ENCODE data around the gene ATP8A2.

The ATP8A2 gene

DNA sequence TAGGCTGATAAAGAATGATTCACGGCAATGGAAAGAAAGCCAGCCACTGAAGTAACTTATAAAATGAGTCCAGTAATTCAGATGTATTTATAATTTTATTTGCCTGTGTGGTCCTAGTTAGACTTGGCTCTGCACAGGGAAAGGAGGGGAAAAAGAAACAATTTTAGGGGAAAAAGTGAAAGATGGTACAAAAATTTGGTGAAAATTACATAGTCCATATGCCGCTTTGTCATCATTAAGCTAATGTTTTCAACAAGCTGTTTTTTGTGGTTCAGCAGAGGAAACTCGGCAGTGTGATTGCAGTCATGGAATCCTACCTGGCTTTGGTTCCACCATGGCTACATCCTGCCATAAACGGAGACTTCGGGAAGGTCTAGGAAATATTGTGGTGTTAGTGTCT, 301.9 kb downstream of the ATP8A2 start:
- DNase-seq = no peak
- Histone ChIP-seq H3K36me3 (no peaks in the 10 kb centered on the region), H3K4me3 (no peak overlapping the region), H3K27ac (no peak overlapping the region), H3K9me3 (peaks cover 0 to 10% (median 9%) of the 10 kb centered on the region in 3 donors), H3K4me1 (no peaks in the 10 kb centered on the region), H3K27me3 (no peaks in the 10 kb centered on the region)
- intact Hi-C loops (cut with DNase I; ENCODE audit: low total_unique reads) = no loop called here
- TF ChIP-seq, protein P1, sequence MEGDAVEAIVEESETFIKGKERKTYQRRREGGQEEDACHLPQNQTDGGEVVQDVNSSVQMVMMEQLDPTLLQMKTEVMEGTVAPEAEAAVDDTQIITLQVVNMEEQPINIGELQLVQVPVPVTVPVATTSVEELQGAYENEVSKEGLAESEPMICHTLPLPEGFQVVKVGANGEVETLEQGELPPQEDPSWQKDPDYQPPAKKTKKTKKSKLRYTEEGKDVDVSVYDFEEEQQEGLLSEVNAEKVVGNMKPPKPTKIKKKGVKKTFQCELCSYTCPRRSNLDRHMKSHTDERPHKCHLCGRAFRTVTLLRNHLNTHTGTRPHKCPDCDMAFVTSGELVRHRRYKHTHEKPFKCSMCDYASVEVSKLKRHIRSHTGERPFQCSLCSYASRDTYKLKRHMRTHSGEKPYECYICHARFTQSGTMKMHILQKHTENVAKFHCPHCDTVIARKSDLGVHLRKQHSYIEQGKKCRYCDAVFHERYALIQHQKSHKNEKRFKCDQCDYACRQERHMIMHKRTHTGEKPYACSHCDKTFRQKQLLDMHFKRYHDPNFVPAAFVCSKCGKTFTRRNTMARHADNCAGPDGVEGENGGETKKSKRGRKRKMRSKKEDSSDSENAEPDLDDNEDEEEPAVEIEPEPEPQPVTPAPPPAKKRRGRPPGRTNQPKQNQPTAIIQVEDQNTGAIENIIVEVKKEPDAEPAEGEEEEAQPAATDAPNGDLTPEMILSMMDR (IDR thresholded peaks at IDR 0.05) = no peak

DNA sequence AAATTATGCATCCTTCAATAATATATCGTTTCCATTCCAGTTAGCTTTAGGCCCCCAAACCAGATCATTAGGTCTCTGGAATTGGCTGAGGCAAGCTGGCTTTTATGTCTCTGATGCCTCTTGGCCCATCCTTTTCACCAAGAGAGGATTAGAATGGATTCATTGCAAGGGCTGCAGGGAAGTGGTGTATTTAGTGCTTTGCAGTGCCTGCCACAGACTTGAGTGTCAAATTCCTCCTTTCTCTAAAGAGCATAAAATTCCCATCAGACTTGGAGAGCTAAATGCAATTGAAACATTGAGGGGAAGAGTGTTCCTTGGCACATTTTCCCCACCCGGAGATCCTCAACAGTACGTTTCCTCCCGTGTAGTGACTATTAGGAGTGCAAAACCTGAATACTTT, 302.6 kb downstream of the ATP8A2 start:
- no peak for DNase-seq
- TF ChIP-seq, protein P1 (IDR thresholded peaks at IDR 0.05) = no peak
- no peak overlapping the region for H3K4me3 ChIP-seq
- H3K4me1 ChIP-seq = no peaks in the 10 kb centered on the region
- no peaks in the 10 kb centered on the region for H3K36me3 ChIP-seq
- peaks cover 0 to 6% (median 4%) of the 10 kb centered on the region in 3 donors for H3K9me3 ChIP-seq
- no peak overlapping the region for H3K27ac ChIP-seq
- H3K27me3 ChIP-seq = no peaks in the 10 kb centered on the region
- intact Hi-C loops (cut with DNase I; ENCODE audit: low total_unique reads) = no loop called here

DNA sequence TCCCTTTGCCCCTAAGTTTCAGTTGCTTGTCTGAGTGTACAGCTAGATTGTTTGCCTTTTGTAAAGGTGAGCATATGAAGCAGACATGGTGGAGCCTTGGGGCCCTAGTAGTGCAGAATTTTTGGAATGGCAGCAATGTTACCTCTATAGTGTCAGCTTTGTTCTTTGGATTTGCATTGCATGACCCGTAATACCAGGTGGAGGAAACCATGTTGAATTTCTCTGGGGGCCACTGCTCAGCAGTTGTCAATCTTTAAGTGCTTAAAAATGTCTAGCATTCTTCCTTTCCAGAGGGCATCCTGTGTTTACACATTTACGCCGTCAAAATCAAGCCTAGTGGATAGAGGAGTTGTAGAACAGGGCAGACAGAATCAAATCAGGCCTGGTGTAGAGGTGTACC, 303.3 kb downstream of the ATP8A2 start:
- H3K4me3 ChIP-seq = no peak overlapping the region
- TF ChIP-seq, protein P1 (IDR thresholded peaks at IDR 0.05) = no peak
- no peak for DNase-seq
- H3K4me1 ChIP-seq = no peaks in the 10 kb centered on the region
- H3K27ac ChIP-seq = no peak overlapping the region
- no peaks in the 10 kb centered on the region for H3K9me3 ChIP-seq
- no peaks in the 10 kb centered on the region for H3K27me3 ChIP-seq
- intact Hi-C loops (cut with DNase I; ENCODE audit: low total_unique reads) = no loop called here
- H3K36me3 ChIP-seq = no peaks in the 10 kb centered on the region

DNA sequence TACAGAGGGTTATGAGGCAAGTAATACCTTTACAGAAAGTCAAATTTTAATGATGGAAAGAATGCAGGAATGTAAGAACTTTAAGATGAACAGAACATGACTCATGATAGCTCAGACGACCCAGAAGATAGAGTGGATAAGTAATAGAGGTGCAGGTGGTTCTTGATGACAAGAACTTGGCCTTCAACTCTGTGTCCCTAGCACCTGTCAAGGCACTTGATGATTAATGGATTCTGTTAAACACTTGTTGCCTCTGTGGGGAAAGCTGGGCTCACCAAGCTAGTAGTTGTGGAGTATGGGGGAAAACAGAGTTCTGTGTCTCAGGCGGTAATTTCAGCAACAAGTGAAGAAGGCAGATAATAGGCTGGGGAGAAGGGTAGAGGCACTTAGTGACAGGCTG, 306.2 kb downstream of the ATP8A2 start:
- H3K4me3 ChIP-seq = no peak overlapping the region
- no peak for DNase-seq
- H3K9me3 ChIP-seq = no peaks in the 10 kb centered on the region
- no peaks in the 10 kb centered on the region for H3K36me3 ChIP-seq
- TF ChIP-seq, protein P1 (IDR thresholded peaks at IDR 0.05) = no peak
- no peak overlapping the region for H3K27ac ChIP-seq
- H3K27me3 ChIP-seq = no peaks in the 10 kb centered on the region
- H3K4me1 ChIP-seq = peaks cover 0 to 13% (median 5%) of the 10 kb centered on the region in 4 donors
- intact Hi-C loops (cut with DNase I; ENCODE audit: low total_unique reads) = no loop called here

DNA sequence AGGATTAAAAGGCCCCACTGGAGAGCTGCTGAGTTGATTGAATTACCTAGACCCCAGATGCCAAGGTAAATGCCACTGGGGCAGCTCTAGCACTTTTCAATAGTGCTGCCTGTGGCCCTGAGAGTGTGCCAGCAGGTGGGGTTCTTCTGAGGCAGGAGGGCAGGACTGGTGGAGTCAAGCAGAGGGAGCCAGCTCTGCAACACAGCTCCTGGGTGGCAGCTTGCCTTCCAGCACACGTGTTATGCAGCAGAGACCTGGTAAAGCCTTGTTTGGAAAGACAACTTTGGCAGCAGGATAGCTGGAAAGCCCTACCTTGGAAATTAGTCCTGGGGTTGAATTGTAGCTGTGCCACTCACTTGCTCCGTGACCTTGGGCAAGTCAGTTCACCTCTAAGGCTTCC, 306.6 kb downstream of the ATP8A2 start:
- DNase-seq = no peak
- no peaks in the 10 kb centered on the region for H3K27me3 ChIP-seq
- H3K36me3 ChIP-seq = no peaks in the 10 kb centered on the region
- TF ChIP-seq, protein P1 (IDR thresholded peaks at IDR 0.05) = no peak
- H3K4me3 ChIP-seq = no peak overlapping the region
- no peaks in the 10 kb centered on the region for H3K9me3 ChIP-seq
- intact Hi-C loops (cut with DNase I; ENCODE audit: low total_unique reads) = no loop called here
- no peak overlapping the region for H3K27ac ChIP-seq
- H3K4me1 ChIP-seq = peaks cover 0 to 15% (median 5%) of the 10 kb centered on the region in 4 donors

DNA sequence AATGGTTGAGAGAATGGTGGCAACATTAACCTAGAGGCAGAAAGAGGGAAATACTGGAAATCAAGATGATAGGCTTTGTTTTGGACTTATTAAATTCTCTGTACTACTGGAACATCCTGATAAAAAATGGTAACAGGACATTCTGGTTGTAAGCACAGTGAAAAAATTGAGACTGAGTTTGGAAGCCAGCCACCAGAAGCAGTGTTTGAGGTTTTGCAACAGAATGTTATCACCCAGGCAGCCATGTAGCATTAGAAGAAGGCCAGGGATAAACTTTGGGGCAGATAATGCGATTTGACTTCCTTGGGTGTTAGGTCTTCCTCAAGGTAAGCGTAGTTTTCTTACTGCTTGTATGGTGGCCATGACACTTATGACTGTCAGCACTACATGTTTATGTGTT, 307.4 kb downstream of the ATP8A2 start:
- H3K9me3 ChIP-seq = no peaks in the 10 kb centered on the region
- no peak for DNase-seq
- no peaks in the 10 kb centered on the region for H3K36me3 ChIP-seq
- H3K4me3 ChIP-seq = no peak overlapping the region
- TF ChIP-seq, protein P1 (IDR thresholded peaks at IDR 0.05) = no peak
- H3K27ac ChIP-seq = no peak overlapping the region
- intact Hi-C loops (cut with DNase I; ENCODE audit: low total_unique reads) = no loop called here
- peaks cover 0 to 22% (median 5%) of the 10 kb centered on the region in 4 donors for H3K4me1 ChIP-seq
- H3K27me3 ChIP-seq = no peaks in the 10 kb centered on the region

All from tibial artery (tissue), 4 donors.